ENCODE data around the gene LETM1. TPM values are rescaled to one million over a fixed set of nuclear protein-coding genes. Genes with fewer than 3 reads are reported as not detected.

The LETM1 gene
- total and polyA plus RNA-seq, 2 of the 8 experiments (the other 6 are each of a cell fraction or from before 2014, with no cell fraction given), result 19.8 to 50.1 TPM

DNA sequence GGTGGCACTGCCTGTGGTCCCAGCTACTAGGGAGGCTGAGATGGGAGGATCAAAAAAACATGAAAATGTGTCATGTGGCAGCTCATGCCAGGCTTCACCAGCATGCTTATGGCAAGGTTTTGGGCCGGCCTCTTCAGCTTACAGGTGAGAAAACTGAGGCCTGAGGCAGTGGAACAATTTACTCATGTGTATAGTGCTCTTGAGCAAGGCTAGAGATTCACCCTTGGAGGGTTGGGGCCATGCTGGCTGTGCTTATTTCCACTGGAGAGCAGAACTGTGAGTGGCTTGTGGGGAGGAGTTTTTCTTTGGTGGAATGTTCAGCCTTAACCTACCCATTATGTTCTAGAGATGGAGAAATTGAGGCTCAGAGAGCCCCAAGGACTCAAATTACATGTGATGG is 47.1 kb upstream of the LETM1 start (continued):
- TF ChIP-seq, protein P1, sequence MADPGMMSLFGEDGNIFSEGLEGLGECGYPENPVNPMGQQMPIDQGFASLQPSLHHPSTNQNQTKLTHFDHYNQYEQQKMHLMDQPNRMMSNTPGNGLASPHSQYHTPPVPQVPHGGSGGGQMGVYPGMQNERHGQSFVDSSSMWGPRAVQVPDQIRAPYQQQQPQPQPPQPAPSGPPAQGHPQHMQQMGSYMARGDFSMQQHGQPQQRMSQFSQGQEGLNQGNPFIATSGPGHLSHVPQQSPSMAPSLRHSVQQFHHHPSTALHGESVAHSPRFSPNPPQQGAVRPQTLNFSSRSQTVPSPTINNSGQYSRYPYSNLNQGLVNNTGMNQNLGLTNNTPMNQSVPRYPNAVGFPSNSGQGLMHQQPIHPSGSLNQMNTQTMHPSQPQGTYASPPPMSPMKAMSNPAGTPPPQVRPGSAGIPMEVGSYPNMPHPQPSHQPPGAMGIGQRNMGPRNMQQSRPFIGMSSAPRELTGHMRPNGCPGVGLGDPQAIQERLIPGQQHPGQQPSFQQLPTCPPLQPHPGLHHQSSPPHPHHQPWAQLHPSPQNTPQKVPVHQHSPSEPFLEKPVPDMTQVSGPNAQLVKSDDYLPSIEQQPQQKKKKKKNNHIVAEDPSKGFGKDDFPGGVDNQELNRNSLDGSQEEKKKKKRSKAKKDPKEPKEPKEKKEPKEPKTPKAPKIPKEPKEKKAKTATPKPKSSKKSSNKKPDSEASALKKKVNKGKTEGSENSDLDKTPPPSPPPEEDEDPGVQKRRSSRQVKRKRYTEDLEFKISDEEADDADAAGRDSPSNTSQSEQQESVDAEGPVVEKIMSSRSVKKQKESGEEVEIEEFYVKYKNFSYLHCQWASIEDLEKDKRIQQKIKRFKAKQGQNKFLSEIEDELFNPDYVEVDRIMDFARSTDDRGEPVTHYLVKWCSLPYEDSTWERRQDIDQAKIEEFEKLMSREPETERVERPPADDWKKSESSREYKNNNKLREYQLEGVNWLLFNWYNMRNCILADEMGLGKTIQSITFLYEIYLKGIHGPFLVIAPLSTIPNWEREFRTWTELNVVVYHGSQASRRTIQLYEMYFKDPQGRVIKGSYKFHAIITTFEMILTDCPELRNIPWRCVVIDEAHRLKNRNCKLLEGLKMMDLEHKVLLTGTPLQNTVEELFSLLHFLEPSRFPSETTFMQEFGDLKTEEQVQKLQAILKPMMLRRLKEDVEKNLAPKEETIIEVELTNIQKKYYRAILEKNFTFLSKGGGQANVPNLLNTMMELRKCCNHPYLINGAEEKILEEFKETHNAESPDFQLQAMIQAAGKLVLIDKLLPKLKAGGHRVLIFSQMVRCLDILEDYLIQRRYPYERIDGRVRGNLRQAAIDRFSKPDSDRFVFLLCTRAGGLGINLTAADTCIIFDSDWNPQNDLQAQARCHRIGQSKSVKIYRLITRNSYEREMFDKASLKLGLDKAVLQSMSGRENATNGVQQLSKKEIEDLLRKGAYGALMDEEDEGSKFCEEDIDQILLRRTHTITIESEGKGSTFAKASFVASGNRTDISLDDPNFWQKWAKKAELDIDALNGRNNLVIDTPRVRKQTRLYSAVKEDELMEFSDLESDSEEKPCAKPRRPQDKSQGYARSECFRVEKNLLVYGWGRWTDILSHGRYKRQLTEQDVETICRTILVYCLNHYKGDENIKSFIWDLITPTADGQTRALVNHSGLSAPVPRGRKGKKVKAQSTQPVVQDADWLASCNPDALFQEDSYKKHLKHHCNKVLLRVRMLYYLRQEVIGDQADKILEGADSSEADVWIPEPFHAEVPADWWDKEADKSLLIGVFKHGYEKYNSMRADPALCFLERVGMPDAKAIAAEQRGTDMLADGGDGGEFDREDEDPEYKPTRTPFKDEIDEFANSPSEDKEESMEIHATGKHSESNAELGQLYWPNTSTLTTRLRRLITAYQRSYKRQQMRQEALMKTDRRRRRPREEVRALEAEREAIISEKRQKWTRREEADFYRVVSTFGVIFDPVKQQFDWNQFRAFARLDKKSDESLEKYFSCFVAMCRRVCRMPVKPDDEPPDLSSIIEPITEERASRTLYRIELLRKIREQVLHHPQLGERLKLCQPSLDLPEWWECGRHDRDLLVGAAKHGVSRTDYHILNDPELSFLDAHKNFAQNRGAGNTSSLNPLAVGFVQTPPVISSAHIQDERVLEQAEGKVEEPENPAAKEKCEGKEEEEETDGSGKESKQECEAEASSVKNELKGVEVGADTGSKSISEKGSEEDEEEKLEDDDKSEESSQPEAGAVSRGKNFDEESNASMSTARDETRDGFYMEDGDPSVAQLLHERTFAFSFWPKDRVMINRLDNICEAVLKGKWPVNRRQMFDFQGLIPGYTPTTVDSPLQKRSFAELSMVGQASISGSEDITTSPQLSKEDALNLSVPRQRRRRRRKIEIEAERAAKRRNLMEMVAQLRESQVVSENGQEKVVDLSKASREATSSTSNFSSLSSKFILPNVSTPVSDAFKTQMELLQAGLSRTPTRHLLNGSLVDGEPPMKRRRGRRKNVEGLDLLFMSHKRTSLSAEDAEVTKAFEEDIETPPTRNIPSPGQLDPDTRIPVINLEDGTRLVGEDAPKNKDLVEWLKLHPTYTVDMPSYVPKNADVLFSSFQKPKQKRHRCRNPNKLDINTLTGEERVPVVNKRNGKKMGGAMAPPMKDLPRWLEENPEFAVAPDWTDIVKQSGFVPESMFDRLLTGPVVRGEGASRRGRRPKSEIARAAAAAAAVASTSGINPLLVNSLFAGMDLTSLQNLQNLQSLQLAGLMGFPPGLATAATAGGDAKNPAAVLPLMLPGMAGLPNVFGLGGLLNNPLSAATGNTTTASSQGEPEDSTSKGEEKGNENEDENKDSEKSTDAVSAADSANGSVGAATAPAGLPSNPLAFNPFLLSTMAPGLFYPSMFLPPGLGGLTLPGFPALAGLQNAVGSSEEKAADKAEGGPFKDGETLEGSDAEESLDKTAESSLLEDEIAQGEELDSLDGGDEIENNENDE (IDR thresholded peaks at IDR 0.05; ENCODE audit: insufficient replicate concordance, low read length), result no peak
- TF ChIP-seq MAFK (IDR thresholded peaks at IDR 0.05; ENCODE audit: low read depth, low read length) (no peak), RNF2 (IDR thresholded peaks at IDR 0.05; ENCODE audit: borderline replicate concordance, low read depth, low read length, missing control alignments, poor library complexity, severe bottlenecking) (no peak)
